Measurements from ENCODE around the gene SLC6A6. TPM values are rescaled to one million over a fixed set of nuclear protein-coding genes. Genes with fewer than 3 reads are reported as not detected.

The SLC6A6 gene
- total and polyA plus RNA-seq, 2 experiments from 2014 or later: 4.6 to 10.6 TPM

DNA sequence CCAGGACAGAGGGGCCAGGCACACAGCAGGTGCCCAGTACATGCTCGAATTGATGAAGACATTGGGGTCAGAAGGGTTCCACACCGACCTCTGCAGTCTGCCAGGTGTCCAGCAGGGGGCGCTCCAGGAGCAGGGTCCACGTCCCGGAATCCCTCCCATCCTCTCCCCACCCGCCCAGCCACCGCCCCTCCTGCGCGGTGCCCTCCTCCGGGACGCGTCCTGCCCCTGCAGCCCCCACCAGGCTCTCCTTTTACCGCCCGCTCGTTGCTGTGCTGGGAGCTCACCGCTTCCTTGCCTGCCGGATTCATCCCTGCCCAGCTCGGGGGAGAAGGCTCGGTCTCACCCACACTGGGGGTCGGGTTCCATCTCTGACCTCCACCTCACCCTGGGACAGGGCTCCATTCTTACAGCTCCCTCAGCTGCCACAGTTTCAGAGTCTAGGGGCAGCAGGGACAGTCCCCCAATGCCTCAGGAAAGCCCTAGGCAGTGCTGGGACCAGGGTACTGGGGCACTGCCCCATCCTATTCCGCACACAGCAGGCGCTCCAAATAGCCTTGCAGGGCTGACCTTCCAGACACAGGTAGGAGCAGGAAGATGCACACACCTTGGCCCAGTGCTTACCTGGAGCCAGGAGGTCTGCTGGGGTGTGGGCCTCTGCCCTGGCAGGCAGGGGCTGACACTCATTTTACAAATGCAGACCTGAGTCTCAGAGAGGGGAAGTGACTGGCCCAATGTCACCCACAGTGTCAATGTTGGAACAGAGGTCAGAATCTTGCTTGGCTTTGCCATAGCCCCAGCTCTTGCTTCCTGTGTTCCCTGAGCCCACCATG, 106.8 kb downstream of the SLC6A6 start:
- WGBS, 2 experiments (ENCODE audit: low coverage in 1 of 2, low lambda C conversion rate in 2 of 2, missing lambda C conversion rate in 2 of 2): 21 to 45% methylated on average over 13 to 22 of the region's 22 CpGs

DNA sequence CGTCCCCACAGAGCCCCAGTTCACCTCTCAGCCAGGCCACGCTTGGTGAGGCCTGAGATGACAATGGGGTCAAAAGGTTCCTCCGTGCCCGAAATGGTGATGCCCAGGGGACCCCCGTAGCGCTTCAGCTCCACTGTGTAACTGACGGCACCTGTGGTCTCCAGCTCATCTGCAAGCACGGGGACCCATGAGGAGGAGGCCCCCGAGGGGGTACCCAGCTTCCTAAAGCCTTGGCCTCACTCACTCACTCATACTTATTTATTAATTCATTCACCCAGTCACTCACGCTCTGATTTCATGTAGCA, 107.3 kb downstream of the SLC6A6 start:
- Histone ChIP-seq H3K4me3 (no peak overlapping the region), H3K27ac (no peak overlapping the region), H3K9ac (no peak overlapping the region), H3K79me2 (ENCODE audit: insufficient read depth) (no peaks in the 10 kb centered on the region), H3K4me1 (ENCODE audit: insufficient read depth) (no peaks in the 10 kb centered on the region), H3K9me2 (ENCODE audit: insufficient read depth) (no peaks in the 10 kb centered on the region), H3F3A (ENCODE audit: insufficient read depth) (no peaks in the 10 kb centered on the region), H3K36me3 (ENCODE audit: low read depth) (no peaks in the 10 kb centered on the region), H4K20me1 (ENCODE audit: insufficient read depth) (no peaks in the 10 kb centered on the region), H2AFZ (no peak overlapping the region), H3K9me3 (ENCODE audit: low read depth) (no peaks in the 10 kb centered on the region), H3K4me2 (ENCODE audit: unreplicated experiment) (no peak overlapping the region), H3K27me3 (replicated peaks; ENCODE audit: insufficient read depth) (no peaks in the 10 kb centered on the region)
- DNase-seq: no peak
- no peak for TF ChIP-seq EZH2phosphoT487 (IDR thresholded peaks at IDR 0.05; ENCODE audit: insufficient read depth, low read depth)
- TF ChIP-seq EZH2 (IDR thresholded peaks at IDR 0.05; ENCODE audit: insufficient read depth, poor library complexity, severe bottlenecking): no peak
- in situ Hi-C loops (cut with MboI): loop anchor here (25.0 kb wide), 1 partner anchor 403 kb away; no protein-coding TSS in a partner anchor
- 73 to 78% methylated on average over 10 of the region's 10 CpGs for WGBS, 2 experiments (ENCODE audit: low coverage in 1 of 2, low lambda C conversion rate in 2 of 2, missing lambda C conversion rate in 2 of 2)

More for the DNA sequence above, 106.8 kb downstream of the SLC6A6 start:
- in situ Hi-C loops (cut with MboI): loop anchor here (25.0 kb wide), 1 partner anchor 403 kb away; no protein-coding TSS in a partner anchor
- Histone ChIP-seq H3K36me3 (ENCODE audit: low read depth) (no peaks in the 10 kb centered on the region), H3K4me1 (ENCODE audit: insufficient read depth) (no peaks in the 10 kb centered on the region), H3K9ac (no peak overlapping the region), H3K9me2 (ENCODE audit: insufficient read depth) (no peaks in the 10 kb centered on the region), H4K20me1 (ENCODE audit: insufficient read depth) (no peaks in the 10 kb centered on the region), H3K27ac (no peak overlapping the region), H3K4me2 (ENCODE audit: unreplicated experiment) (no peak overlapping the region), H3K4me3 (no peak overlapping the region), H3F3A (ENCODE audit: insufficient read depth) (no peaks in the 10 kb centered on the region), H2AFZ (no peak overlapping the region), H3K27me3 (replicated peaks; ENCODE audit: insufficient read depth) (no peaks in the 10 kb centered on the region), H3K79me2 (ENCODE audit: insufficient read depth) (no peaks in the 10 kb centered on the region), H3K9me3 (ENCODE audit: low read depth) (no peaks in the 10 kb centered on the region)
- TF ChIP-seq EZH2phosphoT487 (IDR thresholded peaks at IDR 0.05; ENCODE audit: insufficient read depth, low read depth) (no peak), EZH2 (IDR thresholded peaks at IDR 0.05; ENCODE audit: insufficient read depth, poor library complexity, severe bottlenecking) (no peak)
- DNase-seq: peak; percentile 37

DNA sequence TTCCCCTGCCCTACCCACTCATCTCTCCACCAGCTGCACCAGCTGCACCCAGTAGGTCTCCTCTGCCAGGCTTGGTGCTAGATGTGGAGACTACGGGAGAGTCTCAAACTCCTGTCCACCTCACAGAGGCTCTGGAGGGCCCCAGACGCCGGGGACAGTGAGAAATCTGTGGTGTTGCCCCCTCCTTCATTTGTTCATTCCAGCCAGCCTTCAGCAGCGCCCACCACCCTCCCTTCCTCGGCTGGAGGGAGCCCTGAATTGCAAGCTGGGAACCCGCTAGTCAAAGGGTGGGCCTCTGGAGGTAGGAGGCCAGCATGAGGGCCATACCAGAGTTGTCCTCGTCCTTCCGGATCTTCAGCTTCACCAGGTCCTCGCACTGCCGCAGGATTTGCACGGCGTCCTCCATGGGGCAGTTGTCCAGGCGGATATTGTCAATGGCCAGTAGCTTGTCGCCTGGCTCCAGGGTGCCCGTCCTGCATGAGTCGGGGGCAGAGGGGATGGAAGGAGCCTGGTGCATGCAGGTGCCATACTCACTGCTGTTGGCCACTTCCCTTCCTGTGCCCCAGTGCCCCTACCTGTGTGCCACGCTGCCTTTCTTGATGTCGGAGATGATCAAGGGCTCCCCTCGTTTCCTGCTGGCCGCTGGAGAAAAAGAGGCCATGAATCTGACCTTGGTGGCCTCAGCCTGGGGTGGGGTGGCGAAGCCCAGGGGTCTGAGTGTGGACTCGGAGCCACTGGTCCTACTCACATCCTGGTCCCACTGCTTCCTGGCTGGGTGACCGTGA, 108.6 kb downstream of the SLC6A6 start:
- Histone ChIP-seq H3K4me2 (ENCODE audit: unreplicated experiment) (no peak overlapping the region), H3K79me2 (ENCODE audit: insufficient read depth) (no peaks in the 10 kb centered on the region), H3K4me1 (ENCODE audit: insufficient read depth) (no peaks in the 10 kb centered on the region), H3K9ac (no peak overlapping the region), H3K27me3 (replicated peaks; ENCODE audit: insufficient read depth) (no peaks in the 10 kb centered on the region), H3K9me3 (ENCODE audit: low read depth) (no peaks in the 10 kb centered on the region), H2AFZ (no peak overlapping the region), H3K9me2 (ENCODE audit: insufficient read depth) (no peaks in the 10 kb centered on the region), H4K20me1 (ENCODE audit: insufficient read depth) (no peaks in the 10 kb centered on the region), H3K4me3 (no peak overlapping the region), H3K27ac (no peak overlapping the region), H3K36me3 (ENCODE audit: low read depth) (no peaks in the 10 kb centered on the region), H3F3A (ENCODE audit: insufficient read depth) (no peaks in the 10 kb centered on the region)
- TF ChIP-seq EZH2 (IDR thresholded peaks at IDR 0.05; ENCODE audit: insufficient read depth, poor library complexity, severe bottlenecking) (no peak), EZH2phosphoT487 (IDR thresholded peaks at IDR 0.05; ENCODE audit: insufficient read depth, low read depth) (no peak)
- no peak for DNase-seq
- in situ Hi-C loops (cut with MboI): loop anchor here (25.0 kb wide), 1 partner anchor 401 kb away; no protein-coding TSS in a partner anchor
- WGBS, 2 experiments (ENCODE audit: low coverage in 1 of 2, low lambda C conversion rate in 2 of 2, missing lambda C conversion rate in 2 of 2): 83 to 86% methylated on average over 23 of the region's 23 CpGs

DNA sequence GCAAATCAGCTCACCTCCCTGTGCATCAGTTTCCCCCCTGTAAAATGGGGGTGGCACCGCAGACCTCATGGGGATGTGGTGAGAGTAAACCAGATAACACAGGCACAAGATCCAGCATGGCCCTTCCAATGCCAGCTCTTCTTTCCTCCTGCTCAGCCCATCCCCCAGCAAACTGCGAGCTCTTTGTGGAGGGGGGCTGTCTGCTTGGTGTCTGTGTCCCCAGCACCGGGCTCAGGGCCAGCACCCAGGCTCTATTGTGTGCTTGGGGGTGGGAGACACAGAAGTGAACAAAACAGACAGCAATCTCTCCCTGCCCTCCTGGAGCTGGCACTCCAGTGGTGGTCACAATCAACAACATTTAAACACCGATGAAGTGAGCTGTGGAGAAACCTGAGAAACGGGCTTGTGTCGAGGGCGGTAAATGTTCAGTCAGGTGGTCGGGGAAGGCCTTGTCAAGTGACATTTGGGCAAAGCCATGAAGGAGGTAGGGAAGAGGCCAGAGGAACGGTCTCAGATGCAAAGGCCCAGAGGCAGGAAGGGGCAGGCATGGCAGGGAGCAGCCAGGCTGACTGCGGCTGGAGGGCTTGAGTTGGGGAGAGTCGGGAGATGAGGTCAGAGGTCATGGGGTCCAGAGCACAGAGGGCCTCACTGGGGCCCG, 109.3 kb downstream of the SLC6A6 start:
- Histone ChIP-seq H3K27ac (no peak overlapping the region), H3F3A (ENCODE audit: insufficient read depth) (no peaks in the 10 kb centered on the region), H3K36me3 (ENCODE audit: low read depth) (no peaks in the 10 kb centered on the region), H2AFZ (no peak overlapping the region), H3K4me3 (no peak overlapping the region), H3K9ac (no peak overlapping the region), H3K4me2 (ENCODE audit: unreplicated experiment) (no peak overlapping the region), H3K79me2 (ENCODE audit: insufficient read depth) (no peaks in the 10 kb centered on the region), H3K27me3 (replicated peaks; ENCODE audit: insufficient read depth) (no peaks in the 10 kb centered on the region), H3K9me3 (ENCODE audit: low read depth) (no peaks in the 10 kb centered on the region), H4K20me1 (ENCODE audit: insufficient read depth) (no peaks in the 10 kb centered on the region), H3K4me1 (ENCODE audit: insufficient read depth) (no peaks in the 10 kb centered on the region), H3K9me2 (ENCODE audit: insufficient read depth) (no peaks in the 10 kb centered on the region)
- DNase-seq: no peak
- in situ Hi-C loops (cut with MboI): loop anchor here (25.0 kb wide), 1 partner anchor 401 kb away; no protein-coding TSS in a partner anchor
- WGBS, 2 experiments (ENCODE audit: low coverage in 1 of 2, low lambda C conversion rate in 2 of 2, missing lambda C conversion rate in 2 of 2): 61 to 64% methylated on average over 12 of the region's 12 CpGs
- TF ChIP-seq EZH2phosphoT487 (IDR thresholded peaks at IDR 0.05; ENCODE audit: insufficient read depth, low read depth) (no peak), EZH2 (IDR thresholded peaks at IDR 0.05; ENCODE audit: insufficient read depth, poor library complexity, severe bottlenecking) (no peak)
